ENCODE measurements around the gene MAPKAP1. TPM values are rescaled to one million over a fixed set of nuclear protein-coding genes. Genes with fewer than 3 reads are reported as not detected.
A peak's percentile ranks its signal among the peaks of the same experiment; 100 is the strongest.

MAPKAP1 gene
- total and polyA plus RNA-seq, 2 of the 13 experiments (the other 11 are each of a cell fraction or from before 2014, with no cell fraction given), result 45.0 to 64.3 TPM

- ChIA-PET POLR2A (no interaction called here), CTCF (ENCODE audit: low intra/inter-chr PET ratio, low total read pairs) (no interaction called here)
- ATAC-seq (no peak), DNase-seq (ENCODE audit: low spot score) (no peak), FAIRE-seq (no peak)
- intact Hi-C loops (cut with micrococcal nuclease; ENCODE audit: unreplicated experiment), result loop anchor here (5.0 kb wide), 1 partner anchor 203 kb away; no protein-coding TSS in a partner anchor
- H3K9ac ChIP-seq (ENCODE audit: insufficient read depth, low read depth, low read length), result no peak overlapping the region
- BruUV-seq (replicated peaks), result no TSS peak
- no peak overlapping the region for H3K4me3 ChIP-seq (replicated peaks in 1 of 3; ENCODE audit: insufficient read depth in 1 of 3, low read depth in 2 of 3, low read length in 3 of 3)
- peak overlapping the region; percentile 23; the same call in 1 of the 2 replicates for H3K4me2 ChIP-seq (ENCODE audit: low read depth, low read length)
- no peak overlapping the region for H2AFZ ChIP-seq (ENCODE audit: low read length)
- in situ Hi-C loops (cut with HindIII; ENCODE audit: extremely low pct_ligation_motif_present, low pct_unique_long_range_greater_than_20kb), result no loop called here
- no peak overlapping the region for H3K27ac ChIP-seq (ENCODE audit: extremely low read length, insufficient read depth, low read length)
- peaks cover 0 to 8% of the 10 kb centered on the region in 2 experiments; a peak in 1 of 5 replicates for H3K27me3 ChIP-seq (ENCODE audit: control insufficient read depth in 1 of 2, insufficient read depth in 2 of 2, low read length in 2 of 2)
- no peaks in the 10 kb centered on the region for H3K36me3 ChIP-seq (replicated peaks in 1 of 2; ENCODE audit: control insufficient read depth in 1 of 2, insufficient read depth in 2 of 2, low read length in 2 of 2)
- 53% methylated on average over 16 of the region's 16 CpGs for WGBS (ENCODE audit: low lambda C conversion rate)
- no peaks in the 10 kb centered on the region for H3K9me3 ChIP-seq (ENCODE audit: low read length)
- H3K79me2 ChIP-seq (ENCODE audit: insufficient read depth, low read length), result no peaks in the 10 kb centered on the region
- H3K4me1 ChIP-seq (ENCODE audit: insufficient read depth, low read length), result peaks cover 50% of the 10 kb centered on the region
- no peaks in the 10 kb centered on the region for H4K20me1 ChIP-seq (ENCODE audit: insufficient read depth, low read length)
- no peak for TF ChIP-seq ELF3 (CRISPR knock-in tag; IDR thresholded peaks at IDR 0.05)
- TF ChIP-seq CREBL2 (CRISPR knock-in tag; IDR thresholded peaks at IDR 0.05; ENCODE audit: borderline replicate concordance), result no peak
- no peak for TF ChIP-seq TFE3 (CRISPR knock-in tag; IDR thresholded peaks at IDR 0.05)
- no peak for TF ChIP-seq THRA (CRISPR knock-in tag; IDR thresholded peaks at IDR 0.05; ENCODE audit: borderline replicate concordance)
- TF ChIP-seq CREB1 (IDR thresholded peaks at IDR 0.05), result no peak
- no peak for TF ChIP-seq CREB1 (CRISPR knock-in tag; IDR thresholded peaks at IDR 0.05)
- no peak for TF ChIP-seq STAT6 (CRISPR knock-in tag; IDR thresholded peaks at IDR 0.05; ENCODE audit: borderline replicate concordance)
- TF ChIP-seq ZNF264 (CRISPR knock-in tag; IDR thresholded peaks at IDR 0.05), result no peak
- no peak for TF ChIP-seq ADNP (CRISPR knock-in tag; IDR thresholded peaks at IDR 0.05)
- peak; percentile 75 for TF ChIP-seq MNT (IDR thresholded peaks at IDR 0.05)
- 0 out of 2 replicates have a peak, but pooled peaks have one; percentile 12 for TF ChIP-seq ZNF563 (CRISPR knock-in tag; IDR thresholded peaks at IDR 0.05)
- no peak for TF ChIP-seq CERS6 (CRISPR knock-in tag; IDR thresholded peaks at IDR 0.05)
- no peak for TF ChIP-seq ZNF790 (CRISPR knock-in tag; IDR thresholded peaks at IDR 0.05; ENCODE audit: borderline replicate concordance)
- no peak for TF ChIP-seq CBX1 (IDR thresholded peaks at IDR 0.05; ENCODE audit: low read depth)
- no peak for TF ChIP-seq TFDP1 (CRISPR knock-in tag; IDR thresholded peaks at IDR 0.05; ENCODE audit: borderline replicate concordance)
These were observed 278.0 kb downstream of the MAPKAP1 start for GRCh38 chr9:125428902-125429467.

All from HepG2 (cell line).